Type B pancreatic cell (in vitro differentiated cells): ENCODE measurements around the gene CAMK2A. TPM values are rescaled to one million over a fixed set of nuclear protein-coding genes. Genes with fewer than 3 reads are reported as not detected.
A peak's percentile ranks its signal among the peaks of the same experiment; 100 is the strongest.

Experiments
- DNase-seq: peaks from one replicate; pipeline ENCODE4 v3.0.0; 2021; ENCODE audit warnings: mixed read lengths; ENCODE audit not compliant: unreplicated experiment; ENCODE audit errors: extremely low spot score
- H3K27ac Mint-ChIP-seq: 2 replicates; pipeline ENCODE4 v1.8.0; 2021; ENCODE audit warnings: mild to moderate bottlenecking, mixed read lengths
- H3K27me3 Mint-ChIP-seq: 2 replicates; pipeline ENCODE4 v1.8.0; 2021; ENCODE audit warnings: mixed read lengths
- H3K36me3 Mint-ChIP-seq: 2 replicates; pipeline ENCODE4 v1.8.0; 2021; ENCODE audit warnings: mixed read lengths
- H3K4me1 Mint-ChIP-seq: one replicate; pipeline ENCODE4 v1.8.0; 2021; ENCODE audit warnings: mixed read lengths; ENCODE audit not compliant: unreplicated experiment
- H3K4me3 Mint-ChIP-seq: 2 replicates; pipeline ENCODE4 v1.8.0; 2021; ENCODE audit warnings: mild to moderate bottlenecking, mixed read lengths
- H3K9me3 Mint-ChIP-seq: 2 replicates; pipeline ENCODE4 v1.8.0; 2021; ENCODE audit warnings: mixed read lengths
- total RNA-seq: library from RNA; stranded (reverse); gene quantifications from 2 replicates; pipeline ENCODE4 v1.2.1, GENCODE V29; 2021; ENCODE audit warnings: low replicate concordance
- TF ChIP-seq, protein P1 (sequence below): fragments of 200-600 bp; sonication (generic); conservative IDR thresholded peaks from 2 replicates; pipeline ENCODE4 v1.5.0; 2021; ENCODE audit warnings: antibody characterized with exemption, mild to moderate bottlenecking

Gene CAMK2A
- total RNA-seq, 1 donor from 2014 or later, result 3.7 TPM

- DNase-seq, result no peak
- no peaks in the 10 kb centered on the region for H3K36me3 Mint-ChIP-seq
- H3K9me3 Mint-ChIP-seq, result no peaks in the 10 kb centered on the region
- TF ChIP-seq, protein P1, sequence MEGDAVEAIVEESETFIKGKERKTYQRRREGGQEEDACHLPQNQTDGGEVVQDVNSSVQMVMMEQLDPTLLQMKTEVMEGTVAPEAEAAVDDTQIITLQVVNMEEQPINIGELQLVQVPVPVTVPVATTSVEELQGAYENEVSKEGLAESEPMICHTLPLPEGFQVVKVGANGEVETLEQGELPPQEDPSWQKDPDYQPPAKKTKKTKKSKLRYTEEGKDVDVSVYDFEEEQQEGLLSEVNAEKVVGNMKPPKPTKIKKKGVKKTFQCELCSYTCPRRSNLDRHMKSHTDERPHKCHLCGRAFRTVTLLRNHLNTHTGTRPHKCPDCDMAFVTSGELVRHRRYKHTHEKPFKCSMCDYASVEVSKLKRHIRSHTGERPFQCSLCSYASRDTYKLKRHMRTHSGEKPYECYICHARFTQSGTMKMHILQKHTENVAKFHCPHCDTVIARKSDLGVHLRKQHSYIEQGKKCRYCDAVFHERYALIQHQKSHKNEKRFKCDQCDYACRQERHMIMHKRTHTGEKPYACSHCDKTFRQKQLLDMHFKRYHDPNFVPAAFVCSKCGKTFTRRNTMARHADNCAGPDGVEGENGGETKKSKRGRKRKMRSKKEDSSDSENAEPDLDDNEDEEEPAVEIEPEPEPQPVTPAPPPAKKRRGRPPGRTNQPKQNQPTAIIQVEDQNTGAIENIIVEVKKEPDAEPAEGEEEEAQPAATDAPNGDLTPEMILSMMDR, result no peak
- no peak overlapping the region for H3K4me3 Mint-ChIP-seq
- H3K4me1 Mint-ChIP-seq, result peaks cover 51% of the 10 kb centered on the region
- H3K27me3 Mint-ChIP-seq, result no peaks in the 10 kb centered on the region
- H3K27ac Mint-ChIP-seq, result no peak overlapping the region
These were observed 20.7 kb upstream of the CAMK2A start for GRCh38 chr5:150310246-150310645.

DNA sequence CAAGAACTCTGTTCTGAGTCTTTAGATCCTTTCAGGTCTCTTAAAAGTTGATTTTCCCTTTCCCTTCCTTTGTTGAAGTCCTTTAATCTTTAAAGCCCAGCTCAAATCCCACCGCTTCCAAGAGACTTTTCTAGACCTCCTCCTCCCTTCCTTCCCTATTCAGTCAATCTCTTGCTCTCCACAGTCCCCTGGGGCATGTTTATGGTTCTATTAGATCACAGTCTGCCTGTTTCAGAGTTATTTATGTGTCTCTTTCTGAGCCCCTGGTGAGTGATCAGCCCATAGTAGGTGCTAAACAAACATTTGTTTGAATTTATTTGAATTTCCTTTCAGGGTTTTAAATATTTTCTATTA is 20.3 kb upstream of the CAMK2A start:
- no peaks in the 10 kb centered on the region for H3K9me3 Mint-ChIP-seq
- no peak overlapping the region for H3K4me3 Mint-ChIP-seq
- TF ChIP-seq, protein P1, result no peak
- H3K36me3 Mint-ChIP-seq, result no peaks in the 10 kb centered on the region
- DNase-seq, result no peak
- H3K27ac Mint-ChIP-seq, result no peak overlapping the region
- no peaks in the 10 kb centered on the region for H3K27me3 Mint-ChIP-seq
- peaks cover 55% of the 10 kb centered on the region for H3K4me1 Mint-ChIP-seq

- TF ChIP-seq, protein P1, result no peak
- Mint-ChIP-seq H3K27ac (no peak overlapping the region), H3K36me3 (no peaks in the 10 kb centered on the region), H3K27me3 (peaks cover under 1% of the 10 kb centered on the region), H3K4me3 (no peak overlapping the region), H3K4me1 (peaks cover 56% of the 10 kb centered on the region), H3K9me3 (no peaks in the 10 kb centered on the region)
- no peak for DNase-seq
These were observed 19.7 kb upstream of the CAMK2A start for GRCh38 chr5:150309101-150309885.

GRCh38 chr5:150307617-150308426 is 18.2 kb upstream of the CAMK2A start:
- no peak for DNase-seq
- Mint-ChIP-seq H3K27ac (peak overlapping the region; percentile 7), H3K27me3 (peaks cover 10% of the 10 kb centered on the region), H3K4me1 (peaks cover 58% of the 10 kb centered on the region), H3K9me3 (no peaks in the 10 kb centered on the region), H3K4me3 (no peak overlapping the region), H3K36me3 (no peaks in the 10 kb centered on the region)
- TF ChIP-seq, protein P1, result no peak

DNA sequence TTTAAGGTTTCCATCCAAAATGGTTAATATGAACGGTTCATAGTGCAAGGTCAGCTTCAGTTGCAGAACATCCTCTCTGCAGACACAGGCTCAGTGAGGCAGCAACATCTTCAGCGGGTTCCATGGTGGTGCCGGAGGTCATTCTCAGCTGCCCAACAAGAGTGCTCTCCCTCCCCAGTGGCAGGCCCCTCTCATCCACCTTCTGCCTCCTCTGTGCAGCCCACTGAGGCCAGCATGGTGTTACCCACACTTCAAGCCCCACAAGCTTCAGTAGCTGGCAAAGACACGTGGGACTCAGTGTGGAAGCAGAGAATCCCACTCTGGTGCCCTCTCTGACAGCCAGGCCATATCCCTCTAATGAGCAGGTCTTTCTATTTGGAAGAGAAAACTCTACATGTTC is 17.2 kb upstream of the CAMK2A start:
- DNase-seq, result no peak
- H3K4me3 Mint-ChIP-seq, result no peak overlapping the region
- H3K27ac Mint-ChIP-seq, result no peak overlapping the region
- peaks cover 12% of the 10 kb centered on the region for H3K27me3 Mint-ChIP-seq
- TF ChIP-seq, protein P1, result no peak
- no peaks in the 10 kb centered on the region for H3K9me3 Mint-ChIP-seq
- no peaks in the 10 kb centered on the region for H3K36me3 Mint-ChIP-seq
- H3K4me1 Mint-ChIP-seq, result peaks cover 52% of the 10 kb centered on the region
